Measurements from ENCODE around the gene PTN.

DNA sequence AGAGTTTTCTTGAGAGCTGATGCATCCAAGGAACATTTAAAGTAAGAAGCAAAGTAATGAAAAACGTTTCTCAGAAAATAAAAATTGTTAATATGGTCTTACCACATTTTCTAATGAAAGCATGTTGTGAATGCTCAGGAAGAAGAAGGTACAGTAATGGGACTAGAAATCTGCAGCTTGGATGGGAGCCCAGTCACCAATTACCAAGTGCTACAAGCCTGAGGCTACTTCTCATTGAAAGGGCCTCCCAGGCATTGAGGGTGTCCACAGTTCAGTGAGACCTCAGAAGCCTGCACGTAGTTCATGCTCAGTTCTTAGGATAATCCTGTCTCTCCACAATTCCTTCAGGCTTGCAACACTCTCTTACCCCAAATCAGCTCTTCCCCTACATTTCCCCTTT is 17.6 kb downstream of the PTN start:
- TF ChIP-seq EZH2phosphoT487 (IDR thresholded peaks at IDR 0.05; ENCODE audit: borderline replicate concordance, low read length) (no peak), CTCF (IDR thresholded peaks at IDR 0.05; ENCODE audit: low read depth, low read length, poor library complexity, severe bottlenecking) (no peak)
